H1 (cell line): ENCODE data around the gene JMJD1C. TPM values are rescaled to one million over a fixed set of nuclear protein-coding genes. Genes with fewer than 3 reads are reported as not detected.

Source experiments
- ASH2L ChIP-seq: fragments of 200-600, 300-600 bp; sonication (generic); IDR thresholded peaks from one replicate; pipeline ENCODE4 v1.7.1; 2017; ENCODE audit warnings: low read length
- BACH1 ChIP-seq: IDR thresholded peaks from 2 replicates; pipeline ENCODE4 v1.6.1; 2012; ENCODE audit warnings: low read length, improper control_type of control experiment
- BCL11A ChIP-seq, 2 experiments: IDR thresholded peaks; one replicate each; pipeline ENCODE4 v1.6.1; 2011; ENCODE audit warnings: low read depth in 2 of 2, low read length in 2 of 2, mild to moderate bottlenecking in 2 of 2
- CHD7 ChIP-seq: fragments of 300-600 bp; sonication (generic); IDR thresholded peaks from 2 replicates; pipeline ENCODE4 v1.7.1; 2012; ENCODE audit warnings: low read length, moderate library complexity, mild to moderate bottlenecking, inconsistent platforms; ENCODE audit not compliant: insufficient replicate concordance
- GTF2F1 ChIP-seq: IDR thresholded peaks from 2 replicates; pipeline ENCODE4 v1.6.1; 2012; ENCODE audit warnings: low read depth, low read length, improper control_type of control experiment, borderline replicate concordance
- NRF1 ChIP-seq: IDR thresholded peaks from 2 replicates; pipeline ENCODE4 v1.6.1; 2011; ENCODE audit warnings: mild to moderate bottlenecking, low read depth, low read length, improper control_type of control experiment
- RFX5 ChIP-seq: IDR thresholded peaks from 2 replicates; pipeline ENCODE4 v1.6.1; 2011; ENCODE audit warnings: low read depth, low read length, improper control_type of control experiment, borderline replicate concordance
- TEAD4 ChIP-seq: IDR thresholded peaks from 2 replicates; pipeline ENCODE4 v1.6.1; 2012; ENCODE audit warnings: low read depth, low read length, inconsistent platforms, mixed read lengths
- YY1 ChIP-seq: IDR thresholded peaks from 2 replicates; pipeline ENCODE4 v1.6.1; 2011; ENCODE audit warnings: low read depth, mild to moderate bottlenecking, low read length
- ZNF274 ChIP-seq: IDR thresholded peaks from 2 replicates; pipeline ENCODE4 v1.7.0; 2012; ENCODE audit warnings: low read length, borderline replicate concordance; ENCODE audit errors: extremely low read depth
- polyA plus RNA-seq, 7 experiments: library from polyadenylated mRNA; depleted of rRNA in 3 of 7; stranded (reverse) in 5 of 7; unstranded in 2 of 7; fragments of >200 nt in 5 of 7; fragments of 200-250 nt in 2 of 7; gene quantifications; 1 replicate in 5 of 7; 2 replicates in 1 of 7; 4 replicates in 1 of 7; pipeline versions ENCODE4 v1.2.1 to v1.2.3, GENCODE V29; 2011 to 2013; ENCODE audit warnings: missing spikeins in 2 of 7, mixed read lengths in 2 of 7
- total RNA-seq: library from RNA; stranded (reverse); fragmentation: NEBNext Ultra II Directional; extraction: Animal tissue kit (Norgen Biotek cat#: 25700); gene quantifications from 2 replicates; pipeline ENCODE4 v1.2.1, GENCODE V29; 2021

JMJD1C gene
- total and polyA plus RNA-seq, 2 of the 8 experiments (the other 6 are each of a cell fraction or from before 2014, with no cell fraction given) = 54.5 to 210 TPM

- TF ChIP-seq CHD7 (no peak), YY1 (no peak), BCL11A (IDR thresholded peaks at IDR 0.05; ENCODE audit: low read depth in 2 of 2, low read length in 2 of 2) (no peak), ZNF274 (no peak), GTF2F1 (no peak), BACH1 (no peak), TEAD4 (no peak), NRF1 (no peak), ASH2L (no peak), RFX5 (no peak)
Measured at GRCh38 chr10:63434866-63435854, 30.6 kb downstream of the JMJD1C start (continued).
